Activated naive CD4-positive, alpha-beta T cell treated with Interleukin-2 at 50 U/mL for 16 hours (primary cell): Measurements from ENCODE around the gene RS1.

ENCODE experiments used
- DNase-seq: peaks from one replicate; pipeline ENCODE4 v3.0.0-alpha.2; 2020

RS1 gene

GRCh38 chrX:18668071-18668835 lies 3.7 kb downstream of the RS1 start:
- DNase-seq = no peak

- no peak for DNase-seq
These were observed 5.3 kb downstream of the RS1 start for GRCh38 chrX:18666614-18667013.

- no peak for DNase-seq
These were observed 7.0 kb downstream of the RS1 start for GRCh38 chrX:18664947-18665346.

- no peak for DNase-seq
These were observed 10.6 kb downstream of the RS1 start for GRCh38 chrX:18661273-18661672.

GRCh38 chrX:18654875-18655836 lies 16.8 kb downstream of the RS1 start:
- DNase-seq = no peak

GRCh38 chrX:18652636-18653035 lies 19.3 kb downstream of the RS1 start:
- no peak for DNase-seq

- DNase-seq = no peak
These were observed 21.2 kb downstream of the RS1 start for GRCh38 chrX:18650662-18651061.

- DNase-seq = no peak
These were observed 22.4 kb downstream of the RS1 start for GRCh38 chrX:18649498-18649951.

GRCh38 chrX:18647621-18648020 lies 24.3 kb downstream of the RS1 start:
- DNase-seq = no peak

- no peak for DNase-seq
These were observed 28.1 kb downstream of the RS1 start for GRCh38 chrX:18643853-18644252.

GRCh38 chrX:18643243-18643642 lies 28.7 kb downstream of the RS1 start:
- no peak for DNase-seq

GRCh38 chrX:18640686-18641085 lies 31.2 kb downstream of the RS1 start:
- DNase-seq = no peak

- DNase-seq = no peak
These were observed 32.6 kb downstream of the RS1 start for GRCh38 chrX:18639280-18639679.

- no peak for DNase-seq
These were observed 33.5 kb downstream of the RS1 start for GRCh38 chrX:18638398-18638797.

GRCh38 chrX:18630934-18631333 lies 41.0 kb downstream of the RS1 start:
- DNase-seq = no peak

- DNase-seq = no peak
These were observed 47.3 kb downstream of the RS1 start for GRCh38 chrX:18624599-18624998.

- no peak for DNase-seq
These were observed 51.6 kb downstream of the RS1 start for GRCh38 chrX:18620349-18620748.

GRCh38 chrX:18619288-18619687 lies 52.6 kb downstream of the RS1 start:
- DNase-seq = no peak

- DNase-seq = no peak
These were observed 54.5 kb downstream of the RS1 start for GRCh38 chrX:18617407-18617750.

GRCh38 chrX:18616688-18617406 lies 55.1 kb downstream of the RS1 start:
- DNase-seq = no peak

GRCh38 chrX:18613930-18614639 lies 57.8 kb downstream of the RS1 start:
- no peak for DNase-seq

GRCh38 chrX:18607966-18608365 lies 63.9 kb downstream of the RS1 start:
- DNase-seq = no peak

- DNase-seq = no peak
These were observed 73.5 kb downstream of the RS1 start for GRCh38 chrX:18598413-18598812.
